ENCODE data around the gene TMEM121B.

Gene TMEM121B

GRCh38 chr22:17117400-17117799 lies 3.8 kb downstream of the TMEM121B start:
- ChIA-PET CTCF (interaction anchor here (1.2 to 3.0 kb wide), 5 partner anchors 10 to 55 kb away, joined by 4 to 11 read pairs (median 5); partner anchors contain the start of gene IL17RA), POLR2A (no interaction called here)
- H3K9me3 ChIP-seq (ENCODE audit: control extremely low read depth in 1 of 5, control insufficient read depth in 4 of 5, insufficient read depth in 2 of 5, low read depth in 1 of 5, low read length in 4 of 5) = no peaks in the 10 kb centered on the region
- WGBS (ENCODE audit: insufficient coverage) = 63% methylated on average over 3 of the region's 3 CpGs
- DNase-seq = no peak
- no peaks in the 10 kb centered on the region for H3K36me3 ChIP-seq (ENCODE audit: control insufficient read depth in 4 of 4, insufficient read depth in 4 of 4, low read length in 3 of 4)
- H3K27me3 ChIP-seq (replicated peaks in 2 of 5; ENCODE audit: control insufficient read depth in 4 of 5, insufficient read depth in 5 of 5, low read length in 4 of 5) = peaks cover 0 to 36% (median 17%) of the 10 kb centered on the region in 5 experiments
- H3K27ac ChIP-seq (ENCODE audit: insufficient read depth in 1 of 2, low read depth in 1 of 2, low read length in 2 of 2, poor library complexity in 1 of 2, severe bottlenecking in 2 of 2) = no peak overlapping the region
- H3K4me3 ChIP-seq (ENCODE audit: control insufficient read depth in 1 of 7, extremely low read depth in 1 of 7, insufficient read depth in 4 of 7, low read depth in 2 of 7, low read length in 6 of 7) = no peak overlapping the region
- peaks cover 33 to 87% (median 73%) of the 10 kb centered on the region in 4 experiments for H3K4me1 ChIP-seq (ENCODE audit: control extremely low read depth in 1 of 4, control insufficient read depth in 4 of 4, insufficient read depth in 4 of 4, low read length in 3 of 4)

GRCh38 chr22:17116572-17117330 lies 4.4 kb downstream of the TMEM121B start:
- DNase-seq = no peak
- ChIA-PET CTCF (interaction anchor here (0.8 to 3.0 kb wide), 7 partner anchors 8 to 55 kb away, joined by 3 to 11 read pairs (median 5); partner anchors contain the start of gene IL17RA), POLR2A (interaction anchor here (1.0 kb wide), 1 partner anchor 10 kb away, joined by 3 read pairs; no protein-coding TSS in a partner anchor)
- WGBS (ENCODE audit: insufficient coverage) = 32% methylated on average over 6 of the region's 6 CpGs
- H3K4me1 ChIP-seq (ENCODE audit: control extremely low read depth in 1 of 4, control insufficient read depth in 4 of 4, insufficient read depth in 4 of 4, low read length in 3 of 4) = peaks cover 33 to 87% (median 73%) of the 10 kb centered on the region in 4 experiments
- peak overlapping the region in 1 of 7 experiments; percentile 34 for H3K4me3 ChIP-seq (ENCODE audit: control insufficient read depth in 1 of 7, extremely low read depth in 1 of 7, insufficient read depth in 4 of 7, low read depth in 2 of 7, low read length in 6 of 7)
- peaks cover 0 to 30% (median 11%) of the 10 kb centered on the region in 5 experiments for H3K27me3 ChIP-seq (replicated peaks in 2 of 5; ENCODE audit: control insufficient read depth in 4 of 5, insufficient read depth in 5 of 5, low read length in 4 of 5)
- peaks cover 0 to 4% (median 0%) of the 10 kb centered on the region in 4 experiments for H3K36me3 ChIP-seq (ENCODE audit: control insufficient read depth in 4 of 4, insufficient read depth in 4 of 4, low read length in 3 of 4)
- no peaks in the 10 kb centered on the region for H3K9me3 ChIP-seq (ENCODE audit: control extremely low read depth in 1 of 5, control insufficient read depth in 4 of 5, insufficient read depth in 2 of 5, low read depth in 1 of 5, low read length in 4 of 5)
- no peak overlapping the region for H3K27ac ChIP-seq (ENCODE audit: insufficient read depth in 1 of 2, low read depth in 1 of 2, low read length in 2 of 2, poor library complexity in 1 of 2, severe bottlenecking in 2 of 2)

- H3K36me3 ChIP-seq (ENCODE audit: control insufficient read depth in 4 of 4, insufficient read depth in 4 of 4, low read length in 3 of 4) = peaks cover 0 to 11% (median 0%) of the 10 kb centered on the region in 4 experiments
- peaks cover 0 to 24% (median 9%) of the 10 kb centered on the region in 5 experiments for H3K27me3 ChIP-seq (replicated peaks in 2 of 5; ENCODE audit: control insufficient read depth in 4 of 5, insufficient read depth in 5 of 5, low read length in 4 of 5)
- no peaks in the 10 kb centered on the region for H3K9me3 ChIP-seq (ENCODE audit: control extremely low read depth in 1 of 5, control insufficient read depth in 4 of 5, insufficient read depth in 2 of 5, low read depth in 1 of 5, low read length in 4 of 5)
- WGBS (ENCODE audit: insufficient coverage) = 0% methylated on average over 2 of the region's 5 CpGs
- peak in 2 of 3 donors; percentile 36 to 52 for DNase-seq
- H3K4me1 ChIP-seq (ENCODE audit: control extremely low read depth in 1 of 4, control insufficient read depth in 4 of 4, insufficient read depth in 4 of 4, low read length in 3 of 4) = peaks cover 33 to 85% (median 67%) of the 10 kb centered on the region in 4 experiments
- ChIA-PET CTCF (interaction anchor here (0.8 to 3.0 kb wide), 7 partner anchors 9 to 55 kb away, joined by 3 to 11 read pairs (median 5); partner anchors contain the start of gene IL17RA), POLR2A (interaction anchor here (1.0 kb wide), 1 partner anchor 9 kb away, joined by 3 read pairs; no protein-coding TSS in a partner anchor)
- peak overlapping the region in 2 of 7 experiments; percentile 21 to 34 for H3K4me3 ChIP-seq (ENCODE audit: control insufficient read depth in 1 of 7, extremely low read depth in 1 of 7, insufficient read depth in 4 of 7, low read depth in 2 of 7, low read length in 6 of 7)
- H3K27ac ChIP-seq (ENCODE audit: insufficient read depth in 1 of 2, low read depth in 1 of 2, low read length in 2 of 2, poor library complexity in 1 of 2, severe bottlenecking in 2 of 2) = no peak overlapping the region
Measured at GRCh38 chr22:17115945-17116565, 5.1 kb downstream of the TMEM121B start.

GRCh38 chr22:17115236-17115635 lies 5.9 kb downstream of the TMEM121B start:
- no peak overlapping the region for H3K27ac ChIP-seq (ENCODE audit: insufficient read depth in 1 of 2, low read depth in 1 of 2, low read length in 2 of 2, poor library complexity in 1 of 2, severe bottlenecking in 2 of 2)

GRCh38 chr22:17114898-17115235 lies 6.3 kb downstream of the TMEM121B start:
- no peaks in the 10 kb centered on the region for H3K9me3 ChIP-seq (ENCODE audit: control extremely low read depth in 1 of 5, control insufficient read depth in 4 of 5, insufficient read depth in 2 of 5, low read depth in 1 of 5, low read length in 4 of 5)
- peaks cover 0 to 17% (median 1%) of the 10 kb centered on the region in 4 experiments for H3K36me3 ChIP-seq (ENCODE audit: control insufficient read depth in 4 of 4, insufficient read depth in 4 of 4, low read length in 3 of 4)
- peaks cover 33 to 80% (median 58%) of the 10 kb centered on the region in 4 experiments for H3K4me1 ChIP-seq (ENCODE audit: control extremely low read depth in 1 of 4, control insufficient read depth in 4 of 4, insufficient read depth in 4 of 4, low read length in 3 of 4)
- DNase-seq = no peak
- no peak overlapping the region for H3K27ac ChIP-seq (ENCODE audit: insufficient read depth in 1 of 2, low read depth in 1 of 2, low read length in 2 of 2, poor library complexity in 1 of 2, severe bottlenecking in 2 of 2)
- ChIA-PET POLR2A (no interaction called here), CTCF (interaction anchor here (0.5 to 3.0 kb wide), 5 partner anchors 8 to 843 kb away, joined by 4 to 11 read pairs (median 4); no protein-coding TSS in a partner anchor)
- no peak overlapping the region for H3K4me3 ChIP-seq (ENCODE audit: control insufficient read depth in 1 of 7, extremely low read depth in 1 of 7, insufficient read depth in 4 of 7, low read depth in 2 of 7, low read length in 6 of 7)
- 75% methylated on average over 8 of the region's 9 CpGs for WGBS (ENCODE audit: insufficient coverage)
- H3K27me3 ChIP-seq (replicated peaks in 2 of 5; ENCODE audit: control insufficient read depth in 4 of 5, insufficient read depth in 5 of 5, low read length in 4 of 5) = peaks cover 0 to 14% (median 9%) of the 10 kb centered on the region in 5 experiments

More at GRCh38 chr22:17115236-17115635, 5.9 kb downstream of the TMEM121B start:
- Histone ChIP-seq H3K27me3 (replicated peaks in 2 of 5; ENCODE audit: control insufficient read depth in 4 of 5, insufficient read depth in 5 of 5, low read length in 4 of 5) (peaks cover 0 to 17% (median 9%) of the 10 kb centered on the region in 5 experiments), H3K36me3 (ENCODE audit: control insufficient read depth in 4 of 4, insufficient read depth in 4 of 4, low read length in 3 of 4) (peaks cover 0 to 16% (median 0%) of the 10 kb centered on the region in 4 experiments), H3K4me3 (ENCODE audit: control insufficient read depth in 1 of 7, extremely low read depth in 1 of 7, insufficient read depth in 4 of 7, low read depth in 2 of 7, low read length in 6 of 7) (no peak overlapping the region), H3K9me3 (ENCODE audit: control extremely low read depth in 1 of 5, control insufficient read depth in 4 of 5, insufficient read depth in 2 of 5, low read depth in 1 of 5, low read length in 4 of 5) (no peaks in the 10 kb centered on the region), H3K4me1 (ENCODE audit: control extremely low read depth in 1 of 4, control insufficient read depth in 4 of 4, insufficient read depth in 4 of 4, low read length in 3 of 4) (peaks cover 33 to 84% (median 61%) of the 10 kb centered on the region in 4 experiments)
- POLR2A ChIA-PET = no interaction called here
- DNase-seq = peak in 1 of 3 donors; percentile 40
- CTCF ChIA-PET = interaction anchor here (0.5 to 3.0 kb wide), 6 partner anchors 8 to 843 kb away, joined by 4 to 11 read pairs (median 4); partner anchors contain the start of gene IL17RA
- WGBS (ENCODE audit: insufficient coverage) = 70% methylated on average over 2 of the region's 4 CpGs

GRCh38 chr22:17114173-17114897 lies 6.8 kb downstream of the TMEM121B start:
- Histone ChIP-seq H3K36me3 (ENCODE audit: control insufficient read depth in 4 of 4, insufficient read depth in 4 of 4, low read length in 3 of 4) (peaks cover 0 to 23% (median 4%) of the 10 kb centered on the region in 4 experiments), H3K4me3 (ENCODE audit: control insufficient read depth in 1 of 7, extremely low read depth in 1 of 7, insufficient read depth in 4 of 7, low read depth in 2 of 7, low read length in 6 of 7) (no peak overlapping the region), H3K9me3 (ENCODE audit: control extremely low read depth in 1 of 5, control insufficient read depth in 4 of 5, insufficient read depth in 2 of 5, low read depth in 1 of 5, low read length in 4 of 5) (no peaks in the 10 kb centered on the region), H3K27ac (ENCODE audit: insufficient read depth in 1 of 2, low read depth in 1 of 2, low read length in 2 of 2, poor library complexity in 1 of 2, severe bottlenecking in 2 of 2) (no peak overlapping the region), H3K4me1 (ENCODE audit: control extremely low read depth in 1 of 4, control insufficient read depth in 4 of 4, insufficient read depth in 4 of 4, low read length in 3 of 4) (peaks cover 33 to 75% (median 55%) of the 10 kb centered on the region in 4 experiments), H3K27me3 (replicated peaks in 2 of 5; ENCODE audit: control insufficient read depth in 4 of 5, insufficient read depth in 5 of 5, low read length in 4 of 5) (peaks cover 0 to 8% (median 4%) of the 10 kb centered on the region in 5 experiments)
- DNase-seq = no peak
- ChIA-PET POLR2A (no interaction called here), CTCF (interaction anchor here (0.5 to 1.9 kb wide), 3 partner anchors 35 to 843 kb away, joined by 4 read pairs; no protein-coding TSS in a partner anchor)
- WGBS (ENCODE audit: insufficient coverage) = 79% methylated on average over 10 of the region's 13 CpGs
